SU-DHL-6 (cell line): ENCODE measurements around the gene PRR36.

ENCODE experiments used
- EZH2phosphoT487 ChIP-seq: fragments of 200-600 bp; sonication (generic), shearing (Covaris generic); conservative IDR thresholded peaks from 2 replicates; pipeline ENCODE4 v1.6.1; 2018; ENCODE audit warnings: mild to moderate bottlenecking, antibody characterized with exemption, low read length, moderate library complexity, mixed read lengths
- TF ChIP-seq, protein P1 (sequence below): fragments of 200-600 bp; sonication (generic); IDR thresholded peaks from one replicate; pipeline ENCODE4 v1.5.1; 2017; ENCODE audit warnings: antibody characterized with exemption, mild to moderate bottlenecking, low read length, moderate library complexity; ENCODE audit not compliant: insufficient read depth, poor library complexity, severe bottlenecking

DNA sequence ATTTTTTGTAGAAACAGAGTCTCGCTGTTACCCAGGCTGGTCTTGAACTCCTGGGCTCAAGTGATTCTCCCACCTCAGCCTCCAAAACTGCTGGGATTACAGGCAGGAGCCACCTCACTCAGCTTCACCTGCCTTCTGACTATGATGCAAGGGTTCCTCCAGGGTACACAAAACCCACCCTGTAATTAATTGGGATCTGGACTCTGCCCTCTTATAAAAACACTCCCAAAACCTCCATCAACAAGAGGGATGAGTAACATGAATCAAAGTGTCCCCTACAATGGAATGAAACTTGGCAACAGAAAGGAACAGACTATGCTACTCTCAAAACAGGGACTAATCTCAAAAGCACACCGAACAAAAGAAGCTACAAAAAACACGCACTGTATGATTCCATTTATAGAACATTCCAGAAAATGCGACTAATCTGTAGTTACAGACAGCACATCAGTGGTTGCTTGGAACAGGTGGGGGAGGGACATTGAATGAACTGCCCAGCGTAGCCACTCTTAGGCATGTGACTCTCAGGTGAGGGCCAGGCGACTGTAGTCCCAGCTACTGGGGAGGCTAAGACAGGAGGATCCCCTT is 3.2 kb upstream of the PRR36 start:
- TF ChIP-seq, protein P1, sequence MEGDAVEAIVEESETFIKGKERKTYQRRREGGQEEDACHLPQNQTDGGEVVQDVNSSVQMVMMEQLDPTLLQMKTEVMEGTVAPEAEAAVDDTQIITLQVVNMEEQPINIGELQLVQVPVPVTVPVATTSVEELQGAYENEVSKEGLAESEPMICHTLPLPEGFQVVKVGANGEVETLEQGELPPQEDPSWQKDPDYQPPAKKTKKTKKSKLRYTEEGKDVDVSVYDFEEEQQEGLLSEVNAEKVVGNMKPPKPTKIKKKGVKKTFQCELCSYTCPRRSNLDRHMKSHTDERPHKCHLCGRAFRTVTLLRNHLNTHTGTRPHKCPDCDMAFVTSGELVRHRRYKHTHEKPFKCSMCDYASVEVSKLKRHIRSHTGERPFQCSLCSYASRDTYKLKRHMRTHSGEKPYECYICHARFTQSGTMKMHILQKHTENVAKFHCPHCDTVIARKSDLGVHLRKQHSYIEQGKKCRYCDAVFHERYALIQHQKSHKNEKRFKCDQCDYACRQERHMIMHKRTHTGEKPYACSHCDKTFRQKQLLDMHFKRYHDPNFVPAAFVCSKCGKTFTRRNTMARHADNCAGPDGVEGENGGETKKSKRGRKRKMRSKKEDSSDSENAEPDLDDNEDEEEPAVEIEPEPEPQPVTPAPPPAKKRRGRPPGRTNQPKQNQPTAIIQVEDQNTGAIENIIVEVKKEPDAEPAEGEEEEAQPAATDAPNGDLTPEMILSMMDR, result no peak
- no peak for TF ChIP-seq EZH2phosphoT487
